Naive thymus-derived CD8-positive, alpha-beta T cell (primary cell): ENCODE measurements around the gene FAS. TPM values are rescaled to one million over a fixed set of nuclear protein-coding genes. Genes with fewer than 3 reads are reported as not detected.
"Not testable (repeated sequence)": the region's sequence is repeated elsewhere in the genome, so short reads cannot be mapped to it uniquely, and the experiment has no call there.

Experiments used
- ATAC-seq, 2 donors: fragments of 150-1000 bp; cut with Tn5 transposase in 1 of 2; sonication (Bioruptor Pico), chemical (Tn5 transposase) in 1 of 2; 1 replicate in 1 of 2; 2 replicates in 1 of 2; pipeline ENCODE4 v1.10.0; 2021; ENCODE audit warnings: mild to moderate bottlenecking in 2 of 2, moderate library complexity in 2 of 2
- POLR2A ChIA-PET: fragments of 350-600 bp; sonication (Branson Sonifier 250); formaldehyde crosslinking; loops from one replicate; lab custom pipeline; 2021; ENCODE audit warnings: antibody characterized with exemption; lab: Charles Lee
- DNase-seq, 10 donors: peaks; one replicate each; pipeline versions ENCODE4 v3.0.0 to v3.0.0-alpha.2; 2020 to 2022
- H3K27ac Mint-ChIP-seq, 10 donors: one replicate each; pipeline ENCODE4 v1.8.0; 2020 to 2022; ENCODE audit warnings: mild to moderate bottlenecking in 10 of 10, mixed read lengths in 10 of 10, moderate library complexity in 4 of 10, inconsistent platforms in 1 of 10
- H3K27me3 Mint-ChIP-seq, 5 donors: one replicate each; pipeline ENCODE4 v1.8.0; 2021 to 2022; ENCODE audit warnings: mixed read lengths in 5 of 5
- H3K36me3 Mint-ChIP-seq, 3 donors: one replicate each; pipeline ENCODE4 v1.8.0; 2020 to 2022; ENCODE audit warnings: mixed read lengths in 3 of 3, mild to moderate bottlenecking in 2 of 3, inconsistent platforms in 1 of 3
- H3K4me1 Mint-ChIP-seq, 4 donors: one replicate each; pipeline ENCODE4 v1.8.0; 2021 to 2022; ENCODE audit warnings: mixed read lengths in 4 of 4
- H3K4me3 Mint-ChIP-seq, 10 donors: one replicate each; pipeline ENCODE4 v1.8.0; 2020 to 2022; ENCODE audit warnings: mild to moderate bottlenecking in 10 of 10, mixed read lengths in 10 of 10, moderate library complexity in 6 of 10, inconsistent platforms in 1 of 10
- H3K9me3 Mint-ChIP-seq, 9 donors: one replicate each; pipeline ENCODE4 v1.8.0; 2020 to 2022; ENCODE audit warnings: mixed read lengths in 9 of 9, mild to moderate bottlenecking in 3 of 9, inconsistent platforms in 1 of 9, moderate library complexity in 1 of 9
- polyA plus RNA-seq, 3 donors: library from polyadenylated mRNA; unstranded; fragments of 300-500 nt; fragmentation: Illumina TruSeq; gene quantifications; one replicate each; pipeline ENCODE4 v1.2.3, GENCODE V29; 2021
- total RNA-seq, 8 experiments: library from RNA in 2 of 8; stranded (reverse) in 2 of 8; gene quantifications; one replicate each; pipeline ENCODE4 v1.2.3 and lab custom pipeline; 2021 to 2026

FAS gene
- total and polyA plus RNA-seq, 5 experiments from 2014 or later, result 1.2 to 9.0 (median 4.2) TPM

- Mint-ChIP-seq H3K27ac (peak overlapping the region in 1 of 10 donors; percentile 70), H3K4me1 (peaks cover 11 to 49% (median 38%) of the 10 kb centered on the region in 4 donors), H3K27me3 (no peaks in the 10 kb centered on the region), H3K36me3 (peaks cover 0 to 7% (median 7%) of the 10 kb centered on the region in 3 donors), H3K9me3 (no peaks in the 10 kb centered on the region), H3K4me3 (peak overlapping the region in 1 of 10 donors; percentile 26)
- ATAC-seq, result no peak
- POLR2A ChIA-PET, result interaction anchor here (0.8 kb wide), 1 partner anchor 10 kb away, joined by 3 read pairs; the partner anchor contains the start of gene FAS
- DNase-seq, result no peak
Measured at GRCh38 chr10:88999625-89000024, 9.0 kb downstream of the FAS start.

DNA sequence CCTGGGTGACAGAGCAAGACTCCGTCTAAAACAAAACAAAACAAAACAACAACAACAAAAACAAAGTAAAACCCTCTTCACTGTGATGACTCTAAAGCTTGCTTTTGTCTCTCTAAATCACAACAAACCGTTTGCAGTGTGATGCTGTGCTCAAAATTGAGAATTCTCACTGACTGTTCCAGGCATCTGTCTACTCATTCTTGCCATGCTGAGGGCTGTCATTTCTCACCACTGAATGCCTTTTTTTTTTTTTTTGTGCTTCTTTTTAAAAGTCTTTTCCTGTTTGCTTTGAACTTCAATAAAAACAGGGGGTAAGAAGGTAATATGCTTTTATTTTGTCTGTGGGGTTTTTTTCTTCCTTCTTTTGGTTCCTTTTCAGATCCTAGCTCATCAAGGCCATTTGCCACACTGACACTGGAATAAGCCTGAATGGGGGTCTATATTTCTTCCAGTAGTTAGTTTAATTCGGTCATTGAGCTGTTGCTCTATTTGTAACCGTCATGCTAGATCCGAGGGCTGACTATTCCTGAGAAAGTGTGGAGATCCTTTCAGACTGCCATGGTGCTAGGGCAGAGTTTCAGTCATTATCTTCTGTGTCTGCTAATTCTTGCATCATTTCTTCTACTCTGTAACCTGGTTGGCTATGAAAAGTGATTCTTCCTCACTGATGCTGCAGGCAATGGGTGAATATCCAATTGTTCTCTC lies 10.6 kb downstream of the FAS start:
- H3K36me3 Mint-ChIP-seq, result peaks cover 0 to 8% (median 7%) of the 10 kb centered on the region in 3 donors
- no peaks in the 10 kb centered on the region for H3K9me3 Mint-ChIP-seq
- ATAC-seq (peak in 1 of 2 donors; percentile 36), DNase-seq (peak in 1 of 10 donors; percentile 13)
- POLR2A ChIA-PET, result interaction anchor here (1.3 kb wide), 1 partner anchor 10 kb away, joined by 5 read pairs; no protein-coding TSS in a partner anchor
- peak overlapping the region in 5 of 10 donors; percentile 14 to 69 (median 42) for H3K4me3 Mint-ChIP-seq
- H3K27ac Mint-ChIP-seq, result peak overlapping the region in 5 of 10 donors; percentile 4 to 77 (median 70)
- H3K27me3 Mint-ChIP-seq, result no peaks in the 10 kb centered on the region
- peaks cover 5 to 37% (median 26%) of the 10 kb centered on the region in 4 donors for H3K4me1 Mint-ChIP-seq

DNA sequence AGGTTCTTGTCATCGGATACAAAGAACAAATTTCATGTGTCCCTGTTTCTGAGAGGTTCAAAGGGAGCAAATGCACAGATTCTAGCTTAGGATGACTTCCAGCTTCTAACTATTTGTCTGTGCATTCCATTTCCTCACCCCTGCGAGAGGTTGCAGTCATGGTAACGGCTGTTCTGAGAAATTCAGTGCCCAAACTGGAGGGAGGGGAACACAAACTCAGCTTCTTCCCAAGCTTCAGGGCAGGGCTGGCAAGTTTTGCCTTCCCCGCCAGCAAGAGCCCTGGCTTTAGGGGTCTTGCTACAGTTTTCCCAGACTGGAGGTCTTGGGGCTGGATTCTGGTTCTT lies 11.1 kb downstream of the FAS start:
- no peak for DNase-seq

GRCh38 chr10:89002226-89002978 lies 11.8 kb downstream of the FAS start:
- H3K9me3 Mint-ChIP-seq, result no peaks in the 10 kb centered on the region
- POLR2A ChIA-PET, result interaction anchor here (1.3 kb wide), 1 partner anchor 11 kb away, joined by 5 read pairs; no protein-coding TSS in a partner anchor
- H3K27me3 Mint-ChIP-seq, result no peaks in the 10 kb centered on the region
- DNase-seq (no peak), ATAC-seq (no peak)
- peaks cover 0 to 11% (median 7%) of the 10 kb centered on the region in 3 donors for H3K36me3 Mint-ChIP-seq
- peak overlapping the region in 3 of 10 donors; percentile 49 to 73 (median 72) for H3K27ac Mint-ChIP-seq
- peak overlapping the region in 1 of 10 donors; percentile 14 for H3K4me3 Mint-ChIP-seq
- H3K4me1 Mint-ChIP-seq, result peaks cover 5 to 27% (median 18%) of the 10 kb centered on the region in 4 donors

More for the DNA sequence above, 11.1 kb downstream of the FAS start:
- Mint-ChIP-seq H3K36me3 (peaks cover 0 to 8% (median 7%) of the 10 kb centered on the region in 3 donors), H3K27me3 (no peaks in the 10 kb centered on the region), H3K4me3 (peak overlapping the region in 4 of 10 donors; percentile 16 to 69 (median 56)), H3K9me3 (no peaks in the 10 kb centered on the region), H3K27ac (peak overlapping the region in 3 of 10 donors; percentile 70 to 77 (median 74)), H3K4me1 (peaks cover 5 to 34% (median 22%) of the 10 kb centered on the region in 4 donors)
- ATAC-seq, result no peak
- POLR2A ChIA-PET, result interaction anchor here (1.3 kb wide), 1 partner anchor 11 kb away, joined by 5 read pairs; no protein-coding TSS in a partner anchor

DNA sequence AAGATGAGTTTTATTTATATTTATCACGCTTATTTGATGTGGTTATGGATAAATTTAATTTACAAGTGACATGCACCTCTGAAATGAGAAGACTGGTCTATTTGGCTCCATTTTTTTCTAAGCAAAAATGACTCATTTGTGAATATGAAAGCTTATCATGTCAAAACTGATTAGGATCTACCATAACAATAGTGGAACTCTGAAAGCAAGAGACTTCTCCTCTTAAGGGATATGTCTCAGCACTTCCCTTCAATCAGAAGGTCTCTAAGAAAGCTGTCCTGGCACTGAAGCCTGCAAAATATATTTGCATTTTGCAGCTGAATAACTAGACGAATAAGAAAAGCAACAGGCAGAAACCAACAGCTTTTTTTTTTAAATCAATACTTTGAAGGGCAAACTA lies 12.7 kb downstream of the FAS start:
- Mint-ChIP-seq H3K4me1 (peaks cover 5 to 26% (median 18%) of the 10 kb centered on the region in 4 donors), H3K27me3 (no peaks in the 10 kb centered on the region), H3K27ac (peak overlapping the region in 1 of 10 donors; percentile 72), H3K36me3 (peaks cover 0 to 11% (median 7%) of the 10 kb centered on the region in 3 donors), H3K4me3 (no peak overlapping the region), H3K9me3 (no peaks in the 10 kb centered on the region)
- ATAC-seq (no peak), DNase-seq (no peak)
- POLR2A ChIA-PET, result no interaction called here

- Mint-ChIP-seq H3K4me3 (no peak overlapping the region), H3K36me3 (peaks cover 8 to 32% (median 24%) of the 10 kb centered on the region in 3 donors), H3K4me1 (peaks cover 2 to 8% (median 4%) of the 10 kb centered on the region in 4 donors)
Measured at GRCh38 chr10:89007129-89007893, 16.7 kb downstream of the FAS start.

GRCh38 chr10:89018700-89019346 lies 28.2 kb downstream of the FAS start:
- H3K27me3 Mint-ChIP-seq, H3K27ac Mint-ChIP-seq, H3K4me3 Mint-ChIP-seq, ATAC-seq, H3K9me3 Mint-ChIP-seq, DNase-seq, POLR2A ChIA-PET: not testable (repeated sequence)
- Mint-ChIP-seq H3K4me1 (peaks cover 0 to 15% (median 5%) of the 10 kb centered on the region in 4 donors), H3K36me3 (peaks cover 9 to 12% (median 10%) of the 10 kb centered on the region in 3 donors)

More at GRCh38 chr10:89007129-89007893, 16.7 kb downstream of the FAS start:
- Mint-ChIP-seq H3K27me3 (no peaks in the 10 kb centered on the region), H3K9me3 (no peaks in the 10 kb centered on the region), H3K27ac (no peak overlapping the region)
- POLR2A ChIA-PET, result no interaction called here
- no peak for DNase-seq
- no peak for ATAC-seq

GRCh38 chr10:89019569-89020327 lies 29.1 kb downstream of the FAS start:
- POLR2A ChIA-PET, result no interaction called here
- Mint-ChIP-seq H3K27me3 (no peaks in the 10 kb centered on the region), H3K36me3 (peaks cover 3 to 11% (median 10%) of the 10 kb centered on the region in 3 donors), H3K4me3 (no peak overlapping the region), H3K9me3 (peaks cover 0 to 6% (median 0%) of the 10 kb centered on the region in 9 donors), H3K27ac (no peak overlapping the region), H3K4me1 (peaks cover 0 to 15% (median 5%) of the 10 kb centered on the region in 4 donors)
- no peak for DNase-seq
- no peak for ATAC-seq

DNA sequence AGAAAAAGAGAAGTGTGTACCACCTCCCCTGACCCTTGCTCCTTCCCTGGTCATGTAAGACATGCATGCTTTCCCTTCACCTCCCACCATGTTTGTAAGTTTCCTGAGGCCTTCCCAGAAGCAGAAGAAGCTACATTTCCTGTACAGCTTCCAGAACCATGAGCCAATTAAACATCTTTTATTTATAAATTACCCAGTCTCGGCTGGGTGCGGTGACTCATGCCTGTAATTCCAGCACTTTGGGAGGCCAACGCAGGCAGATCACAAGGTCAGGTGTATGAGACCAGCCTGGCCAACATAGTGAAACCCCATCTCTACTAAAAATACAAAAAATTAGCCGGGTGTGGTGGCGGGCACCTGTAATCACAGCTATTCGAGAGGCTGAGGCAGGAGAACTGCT lies 30.9 kb downstream of the FAS start:
- H3K27ac Mint-ChIP-seq, POLR2A ChIA-PET, H3K4me1 Mint-ChIP-seq, H3K4me3 Mint-ChIP-seq, H3K27me3 Mint-ChIP-seq, DNase-seq, H3K9me3 Mint-ChIP-seq, ATAC-seq: not testable (repeated sequence)
- peaks cover 3 to 11% (median 10%) of the 10 kb centered on the region in 3 donors for H3K36me3 Mint-ChIP-seq

GRCh38 chr10:89022734-89023133 lies 32.1 kb downstream of the FAS start:
- Mint-ChIP-seq H3K27me3 (no peaks in the 10 kb centered on the region), H3K27ac (no peak overlapping the region), H3K36me3 (peaks cover 3 to 10% (median 10%) of the 10 kb centered on the region in 3 donors), H3K4me1 (no peaks in the 10 kb centered on the region), H3K4me3 (no peak overlapping the region), H3K9me3 (peaks cover 0 to 6% (median 0%) of the 10 kb centered on the region in 9 donors)
- DNase-seq (no peak), ATAC-seq (no peak)
- POLR2A ChIA-PET, result no interaction called here

DNA sequence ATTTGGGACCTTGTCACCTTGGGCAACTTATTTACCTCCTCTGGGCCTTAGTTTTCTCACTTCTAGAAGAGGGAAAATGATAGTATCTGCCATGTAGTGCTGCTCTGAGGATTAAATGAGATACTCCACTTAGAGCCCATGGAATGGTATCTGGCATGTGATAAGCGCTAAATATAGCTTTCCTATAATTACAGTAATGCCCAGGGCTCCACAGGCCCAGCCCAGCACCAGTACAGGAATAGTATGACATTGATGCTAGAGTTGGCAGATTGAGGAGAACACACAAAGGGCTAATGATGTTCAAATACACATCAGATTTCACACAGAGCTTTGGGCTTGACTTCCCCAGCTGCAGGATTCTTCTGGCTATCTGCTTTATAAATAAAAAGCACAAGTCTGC lies 34.9 kb downstream of the FAS start:
- Mint-ChIP-seq H3K9me3 (peaks cover 0 to 2% (median 0%) of the 10 kb centered on the region in 9 donors), H3K36me3 (peaks cover 0 to 3% (median 0%) of the 10 kb centered on the region in 3 donors), H3K4me3 (no peak overlapping the region), H3K27me3 (no peaks in the 10 kb centered on the region), H3K27ac (no peak overlapping the region), H3K4me1 (peaks cover 0 to 4% (median 1%) of the 10 kb centered on the region in 4 donors)
- POLR2A ChIA-PET, result interaction anchor here (0.5 to 0.7 kb wide), 2 partner anchors 12 to 221 kb away, joined by 3 read pairs; no protein-coding TSS in a partner anchor
- DNase-seq, result no peak
- ATAC-seq, result no peak
